Kidney (tissue), 14 donors: ENCODE results near the gene BPNT1. TPM values are rescaled to one million over a fixed set of nuclear protein-coding genes. Genes with fewer than 3 reads are reported as not detected.

ENCODE experiments used
- DNase-seq, 5 donors: peaks; one replicate each; pipeline ENCODE4 v3.0.0-alpha.2; 2013 to 2020
- FAIRE-seq: peaks from 2 replicates; lab custom pipeline; 2012; peaks lifted over from hg19 to GRCh38; lab: Jason Lieb, UNC
- H3K27ac ChIP-seq, 2 donors: one replicate each; pipeline ENCODE4 v1.7.0; 2013; ENCODE audit warnings: low read depth in 2 of 2, low read length in 2 of 2, inconsistent platforms in 1 of 2
- H3K27me3 ChIP-seq: one replicate; pipeline ENCODE4 v1.7.1; 2013; ENCODE audit warnings: low read length, inconsistent platforms; ENCODE audit not compliant: control insufficient read depth, insufficient read depth
- H3K36me3 ChIP-seq, 3 donors: one replicate each; pipeline versions ENCODE4 v1.7.0 to v1.7.1; 2013; ENCODE audit warnings: low read length in 3 of 3, control low read depth in 1 of 3, inconsistent platforms in 1 of 3; ENCODE audit not compliant: insufficient read depth in 3 of 3, control insufficient read depth in 2 of 3
- H3K4me1 ChIP-seq, 3 donors: one replicate each; pipeline versions ENCODE4 v1.7.0 to v1.7.1; 2013; ENCODE audit warnings: low read length in 3 of 3, inconsistent platforms in 1 of 3, low read depth in 1 of 3; ENCODE audit not compliant: control insufficient read depth in 2 of 3, insufficient read depth in 2 of 3
- H3K4me3 ChIP-seq, 3 donors: one replicate each; pipeline versions ENCODE4 v1.7.0 to v1.8.1; 2013; ENCODE audit warnings: low read length in 3 of 3, control low read depth in 1 of 3, inconsistent platforms in 1 of 3
- H3K9ac ChIP-seq, 3 donors: one replicate each; pipeline versions ENCODE4 v1.7.0 to v1.7.1; 2013; ENCODE audit warnings: low read length in 3 of 3, control low read depth in 1 of 3, inconsistent platforms in 1 of 3
- H3K9me3 ChIP-seq, 3 donors: one replicate each; pipeline versions ENCODE4 v1.7.0 to v1.7.1; 2013; ENCODE audit warnings: low read length in 3 of 3, control low read depth in 1 of 3, inconsistent platforms in 1 of 3; ENCODE audit not compliant: control insufficient read depth in 2 of 3, insufficient read depth in 1 of 3
- intact Hi-C: fragments of 100-400 bp; cut with DNase I; formaldehyde crosslinking; loops from one replicate; pipeline ENCODE4 v1.11.1; 2022
- polyA plus RNA-seq: library from polyadenylated mRNA; stranded (reverse); fragments of 350-450 nt; fragmentation: Illumina TruSeq; extraction: RNeasy Lipid Tissue Mini Kit (QIAGEN cat#74804); gene quantifications from one replicate; pipeline ENCODE4 v1.2.3, GENCODE V29; 2014; ENCODE audit warnings: low read depth, low replicate concordance; ENCODE audit not compliant: insufficient read depth
- total RNA-seq: library from RNA; stranded (reverse); fragmentation: NEBNext Ultra II Directional; extraction: Animal tissue kit (Norgen Biotek cat#: 25700); gene quantifications from one replicate; pipeline ENCODE4 v1.2.1, GENCODE V29; 2021
- TF ChIP-seq, protein P1 (sequence below): IDR thresholded peaks from 3 replicates; pipeline ENCODE4 v1.5.1; 2012; ENCODE audit warnings: mild to moderate bottlenecking, moderate library complexity, borderline replicate concordance; ENCODE audit not compliant: insufficient read depth; ENCODE audit errors: extremely low read depth
- donor health status: control.
- donor health status: control.
- donor health status: control.
- donor health status: control.
- donor health status: control.
- donor health status: DM: yes; HTN: yes; CAD: no.
- donor health status: Normal renal cell carcinoma (clear cell type).

The BPNT1 gene
- total and polyA plus RNA-seq, 2 donors from 2014 or later: 25.7 to 31.3 TPM

DNA sequence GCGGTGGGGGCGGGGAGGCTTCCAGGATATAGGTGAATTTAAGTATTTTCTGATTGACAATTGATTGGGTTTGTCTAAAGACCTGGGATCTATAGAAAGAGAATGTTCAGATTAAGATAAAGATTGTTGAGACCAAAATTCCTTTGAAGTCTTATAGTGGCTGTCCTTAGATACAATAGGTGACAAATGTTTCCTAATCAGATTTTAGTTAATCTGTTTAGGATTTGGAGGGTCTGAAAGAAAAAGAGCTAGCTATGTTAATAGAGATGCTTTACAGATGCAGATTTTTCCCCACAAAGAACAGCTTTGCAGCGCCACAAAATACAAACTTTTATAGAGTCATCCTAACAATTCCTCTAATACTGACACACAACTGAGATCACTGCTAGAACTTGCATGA is 28.7 kb downstream of the BPNT1 start:
- TF ChIP-seq, protein P1, sequence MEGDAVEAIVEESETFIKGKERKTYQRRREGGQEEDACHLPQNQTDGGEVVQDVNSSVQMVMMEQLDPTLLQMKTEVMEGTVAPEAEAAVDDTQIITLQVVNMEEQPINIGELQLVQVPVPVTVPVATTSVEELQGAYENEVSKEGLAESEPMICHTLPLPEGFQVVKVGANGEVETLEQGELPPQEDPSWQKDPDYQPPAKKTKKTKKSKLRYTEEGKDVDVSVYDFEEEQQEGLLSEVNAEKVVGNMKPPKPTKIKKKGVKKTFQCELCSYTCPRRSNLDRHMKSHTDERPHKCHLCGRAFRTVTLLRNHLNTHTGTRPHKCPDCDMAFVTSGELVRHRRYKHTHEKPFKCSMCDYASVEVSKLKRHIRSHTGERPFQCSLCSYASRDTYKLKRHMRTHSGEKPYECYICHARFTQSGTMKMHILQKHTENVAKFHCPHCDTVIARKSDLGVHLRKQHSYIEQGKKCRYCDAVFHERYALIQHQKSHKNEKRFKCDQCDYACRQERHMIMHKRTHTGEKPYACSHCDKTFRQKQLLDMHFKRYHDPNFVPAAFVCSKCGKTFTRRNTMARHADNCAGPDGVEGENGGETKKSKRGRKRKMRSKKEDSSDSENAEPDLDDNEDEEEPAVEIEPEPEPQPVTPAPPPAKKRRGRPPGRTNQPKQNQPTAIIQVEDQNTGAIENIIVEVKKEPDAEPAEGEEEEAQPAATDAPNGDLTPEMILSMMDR: no peak
- intact Hi-C loops: no loop called here

DNA sequence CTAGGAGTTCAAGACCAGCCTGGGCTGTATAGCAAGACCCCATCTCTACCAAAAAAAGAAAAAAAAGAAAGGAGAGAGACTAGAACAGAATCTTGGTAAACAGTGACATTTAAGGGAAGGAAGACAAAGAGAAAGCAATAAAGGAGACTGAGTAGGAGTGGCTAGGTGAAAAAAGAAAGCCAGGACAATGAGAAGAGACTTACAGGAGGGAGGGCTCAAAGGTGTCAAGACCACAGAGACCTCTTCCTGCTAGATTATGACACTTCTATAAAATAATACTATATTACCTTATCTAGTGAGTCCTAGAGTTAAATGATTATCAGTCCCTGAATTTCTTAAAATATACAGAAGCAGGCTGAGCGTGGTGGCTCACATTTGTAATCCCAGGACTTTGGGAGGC is 33.2 kb downstream of the BPNT1 start:
- no peaks in the 10 kb centered on the region for H3K4me1 ChIP-seq
- TF ChIP-seq, protein P1: no peak
- FAIRE-seq (no peak), DNase-seq (no peak)
- intact Hi-C loops: no loop called here
- no peaks in the 10 kb centered on the region for H3K9me3 ChIP-seq
- no peak overlapping the region for H3K27ac ChIP-seq
- H3K36me3 ChIP-seq: no peaks in the 10 kb centered on the region
- H3K4me3 ChIP-seq: no peak overlapping the region
- no peak overlapping the region for H3K9ac ChIP-seq
- H3K27me3 ChIP-seq: no peaks in the 10 kb centered on the region

More for the DNA sequence above, 28.7 kb downstream of the BPNT1 start:
- Histone ChIP-seq H3K27ac (no peak overlapping the region), H3K4me1 (no peaks in the 10 kb centered on the region), H3K36me3 (peaks cover 3 to 22% (median 17%) of the 10 kb centered on the region in 3 donors), H3K27me3 (no peaks in the 10 kb centered on the region), H3K4me3 (no peak overlapping the region), H3K9ac (no peak overlapping the region), H3K9me3 (no peaks in the 10 kb centered on the region)
- DNase-seq (no peak), FAIRE-seq (no peak)

DNA sequence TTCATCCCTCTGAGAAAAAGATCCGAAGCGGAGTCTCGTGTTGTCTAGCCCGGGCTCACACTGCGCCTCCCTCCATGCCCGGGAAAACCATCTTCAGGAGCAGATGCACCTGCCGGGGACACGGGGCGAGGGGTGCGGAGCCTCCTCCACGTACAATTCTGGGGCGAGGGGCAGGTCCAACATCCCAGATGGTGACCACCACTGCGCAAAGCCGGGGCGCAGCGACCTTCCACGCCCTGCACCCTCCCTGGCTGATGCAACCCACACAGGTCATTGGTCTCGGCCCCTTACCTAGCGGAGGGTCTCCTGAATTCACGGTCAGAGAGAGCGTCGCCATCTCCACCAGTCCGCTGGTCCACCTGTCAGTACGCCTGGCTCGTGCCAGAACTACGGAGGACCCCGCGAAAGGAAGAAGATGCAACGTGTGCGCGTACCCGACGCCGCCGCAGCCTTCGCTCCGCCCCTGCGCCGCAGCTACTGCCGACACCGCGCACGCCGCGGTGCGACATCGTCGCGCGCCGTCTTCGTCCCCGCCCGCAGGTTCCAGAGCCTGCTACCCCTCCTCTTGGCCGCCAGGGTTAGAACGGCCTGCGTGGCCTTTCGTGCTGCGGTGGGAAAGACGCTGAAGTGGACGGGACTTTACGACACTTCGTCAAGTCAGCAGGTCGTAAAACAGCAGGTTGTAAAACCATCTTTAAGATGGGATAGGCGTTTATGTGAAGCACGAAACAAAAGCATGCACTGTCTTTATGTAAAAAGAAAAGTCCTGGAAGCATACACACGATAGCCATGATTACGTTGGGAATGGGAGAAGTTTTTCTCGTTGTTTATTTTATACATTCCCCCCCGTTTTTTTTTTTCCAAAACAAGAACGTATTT is 43.3 kb downstream of the BPNT1 start, which contains the start of gene EPRS1:
Gene EPRS1 (minus strand): TSS at position 454 of the 879 bp plus-strand sequence. CDS start 117 bp downstream, at position 337.
- DNase-seq (peak; percentile 96 to 98 (median 97)), FAIRE-seq (peak; percentile 17)
- TF ChIP-seq, protein P1: peak; percentile 68
- intact Hi-C loops: no loop called here
- H3K4me1 ChIP-seq: peaks cover 0 to 9% (median 0%) of the 10 kb centered on the region in 3 donors
- peak within 1 kb of the TSS; percentile 80 to 99 (median 82) for H3K4me3 ChIP-seq
- H3K27ac ChIP-seq: peak within 1 kb of the TSS; percentile 64 to 86
- H3K9ac ChIP-seq: peak within 1 kb of the TSS; percentile 72 to 80 (median 72)
- no peaks in the 10 kb centered on the region for H3K27me3 ChIP-seq
- no peaks in the 10 kb centered on the region for H3K9me3 ChIP-seq
- H3K36me3 ChIP-seq: no peaks in the 10 kb centered on the region
